OCI-LY1 (cell line): ENCODE results near the gene NALCN.

ENCODE experiments used
- H2AFZ ChIP-seq: fragments of 200-600 bp; sonication (generic), shearing (Covaris generic); 2 replicates; pipeline ENCODE4 v1.6.0; 2014; ENCODE audit warnings: antibody characterized with exemption, mild to moderate bottlenecking, low read length
- H3F3A ChIP-seq: fragments of 200-600 bp; sonication (generic), shearing (Covaris generic); 2 replicates; pipeline ENCODE4 v1.6.0; 2014; ENCODE audit warnings: mild to moderate bottlenecking, antibody characterized with exemption, low read length, moderate library complexity; ENCODE audit not compliant: insufficient read depth
- H3K27ac ChIP-seq: fragments of 200-600 bp; sonication (generic); 2 replicates; pipeline ENCODE4 v1.5.1; 2014; ENCODE audit warnings: low read length, mixed run types, mild to moderate bottlenecking, low read depth; ENCODE audit not compliant: poor library complexity, severe bottlenecking
- H3K27me3 ChIP-seq: fragments of 200-600 bp; sonication (generic); 2 replicates; pipeline ENCODE4 v1.6.0; 2014; ENCODE audit warnings: antibody characterized with exemption, mild to moderate bottlenecking, low read length, moderate library complexity; ENCODE audit not compliant: insufficient read depth
- H3K36me3 ChIP-seq: fragments of 200-600 bp; sonication (generic); 2 replicates; pipeline ENCODE4 v1.6.1; 2014; ENCODE audit warnings: mild to moderate bottlenecking, antibody characterized with exemption, low read length, moderate library complexity, mixed read lengths; ENCODE audit not compliant: insufficient read depth
- H3K4me1 ChIP-seq: fragments of 200-600 bp; sonication (generic); 2 replicates; pipeline ENCODE4 v1.5.1; 2014; ENCODE audit warnings: mild to moderate bottlenecking, low read length, moderate library complexity; ENCODE audit not compliant: insufficient read depth, severe bottlenecking
- H3K4me2 ChIP-seq: fragments of 200-600 bp; sonication (generic), shearing (Covaris generic); 2 replicates; pipeline ENCODE4 v1.6.1; 2014; ENCODE audit warnings: low read length
- H3K4me3 ChIP-seq: fragments of 200-600 bp; sonication (generic); 2 replicates; pipeline ENCODE4 v1.5.1; 2014; ENCODE audit warnings: low read length, low read depth, mild to moderate bottlenecking, mixed read lengths; ENCODE audit not compliant: poor library complexity, severe bottlenecking
- H3K79me2 ChIP-seq: fragments of 200-600 bp; shearing (Covaris generic); 2 replicates; pipeline ENCODE4 v1.6.1; 2016; ENCODE audit warnings: mixed run types, low read length, mixed read lengths; ENCODE audit not compliant: insufficient read depth
- H3K9ac ChIP-seq: fragments of 200-600 bp; sonication (generic), shearing (Covaris generic); 2 replicates; pipeline ENCODE4 v1.6.1; 2014; ENCODE audit warnings: mild to moderate bottlenecking, low read length, mixed read lengths
- H3K9me2 ChIP-seq: fragments of 200-600 bp; sonication (generic), shearing (Covaris generic); 2 replicates; pipeline ENCODE4 v1.6.1; 2014; ENCODE audit warnings: low read depth, mild to moderate bottlenecking, low read length, mixed read lengths
- H3K9me3 ChIP-seq: fragments of 200-600 bp; shearing (Covaris generic); 2 replicates; pipeline ENCODE4 v1.6.1; 2014; ENCODE audit warnings: low read length, mixed read lengths
- H4K20me1 ChIP-seq: fragments of 200-600 bp; sonication (generic), shearing (Covaris generic); 2 replicates; pipeline ENCODE4 v1.6.0; 2016; ENCODE audit warnings: mild to moderate bottlenecking, low read length; ENCODE audit not compliant: insufficient read depth
- CTCF ChIP-seq: fragments of 200-600 bp; sonication (generic), shearing (Covaris generic); IDR thresholded peaks from 2 replicates; pipeline ENCODE4 v1.5.1; 2017; ENCODE audit warnings: mild to moderate bottlenecking, antibody characterized with exemption, low read length, moderate library complexity, mixed read lengths
- EZH2 ChIP-seq: fragments of 200-600 bp; sonication (generic), shearing (Covaris generic); IDR thresholded peaks from 2 replicates; pipeline ENCODE4 v1.8.0; 2017; ENCODE audit warnings: borderline replicate concordance, mixed run types, mild to moderate bottlenecking, antibody characterized with exemption, low read length, moderate library complexity, mixed read lengths

The NALCN gene

DNA sequence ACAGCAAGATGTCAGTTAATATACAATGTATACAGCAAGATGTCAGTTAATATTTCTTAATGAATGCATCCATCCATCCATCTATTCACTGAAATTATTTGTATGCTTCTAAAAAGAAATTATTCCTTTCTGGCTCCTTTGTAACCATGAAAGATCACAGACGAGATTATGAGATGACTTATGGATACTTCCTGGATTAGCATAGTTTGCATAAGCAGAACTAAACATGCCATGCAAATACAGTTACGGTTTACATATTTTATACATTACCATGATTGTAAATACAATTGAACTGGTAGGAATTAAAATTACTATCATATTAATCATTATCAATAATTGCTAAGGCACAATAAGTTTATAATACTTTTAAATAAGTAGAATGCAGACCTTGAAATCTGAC is 32.7 kb downstream of the NALCN start:
- H4K20me1 ChIP-seq = no peaks in the 10 kb centered on the region
- H3K27ac ChIP-seq = no peak overlapping the region
- H3K79me2 ChIP-seq = no peaks in the 10 kb centered on the region
- H3K36me3 ChIP-seq = no peaks in the 10 kb centered on the region
- no peaks in the 10 kb centered on the region for H3K27me3 ChIP-seq
- no peak for TF ChIP-seq EZH2
- no peak for TF ChIP-seq CTCF
- no peak overlapping the region for H3K4me3 ChIP-seq
- H3F3A ChIP-seq = no peaks in the 10 kb centered on the region
- no peak overlapping the region for H2AFZ ChIP-seq
- H3K9ac ChIP-seq = no peak overlapping the region
- H3K9me3 ChIP-seq = no peaks in the 10 kb centered on the region
- H3K4me1 ChIP-seq = no peaks in the 10 kb centered on the region
- no peak overlapping the region for H3K4me2 ChIP-seq
- H3K9me2 ChIP-seq = no peaks in the 10 kb centered on the region

DNA sequence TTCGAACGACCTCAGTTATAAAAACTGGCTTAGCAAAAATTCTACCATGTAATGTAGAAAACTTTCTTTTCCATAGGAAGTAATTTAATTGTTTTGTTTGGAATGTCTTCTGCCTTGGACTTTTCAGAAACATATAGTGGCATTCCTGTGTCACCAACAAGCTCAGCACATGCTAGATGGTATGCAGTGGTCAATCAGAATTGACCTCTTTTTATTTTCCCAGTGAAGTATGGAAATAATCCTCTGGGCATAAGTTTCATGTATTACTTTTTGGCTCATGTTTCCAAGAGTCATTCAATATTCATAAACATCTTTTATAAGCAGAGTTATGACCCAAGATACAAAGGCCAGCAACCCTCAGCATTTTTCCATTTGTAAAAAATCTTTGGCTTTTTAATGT is 33.6 kb downstream of the NALCN start:
- Histone ChIP-seq H3K4me1 (no peaks in the 10 kb centered on the region), H3K4me2 (no peak overlapping the region), H3K9ac (no peak overlapping the region), H3K36me3 (no peaks in the 10 kb centered on the region), H3K4me3 (no peak overlapping the region), H3F3A (no peaks in the 10 kb centered on the region), H3K9me3 (no peaks in the 10 kb centered on the region), H3K9me2 (no peaks in the 10 kb centered on the region; the same call in 1 of the 2 replicates), H3K79me2 (no peaks in the 10 kb centered on the region), H4K20me1 (no peaks in the 10 kb centered on the region), H3K27me3 (no peaks in the 10 kb centered on the region), H3K27ac (no peak overlapping the region), H2AFZ (no peak overlapping the region)
- no peak for TF ChIP-seq EZH2
- TF ChIP-seq CTCF = no peak

DNA sequence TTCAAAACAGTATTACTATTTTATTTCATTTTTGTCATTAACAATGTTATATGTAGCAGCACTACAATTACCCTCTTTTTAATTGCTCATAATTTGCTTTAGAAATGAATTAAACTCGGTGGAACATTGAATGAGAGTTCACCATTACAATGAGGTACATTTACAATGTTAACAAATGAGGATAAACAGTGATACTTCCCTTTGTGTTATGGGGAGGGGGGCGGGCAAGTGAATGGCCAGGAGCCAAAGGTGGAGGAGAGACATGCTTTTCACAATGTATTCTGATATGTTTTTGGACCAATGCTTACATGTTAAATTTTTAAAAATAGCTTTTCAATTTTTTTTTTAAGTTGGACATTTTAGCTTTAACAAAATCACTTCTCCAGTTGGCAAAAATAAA is 34.2 kb downstream of the NALCN start:
- no peaks in the 10 kb centered on the region for H3K9me3 ChIP-seq
- no peak overlapping the region for H3K4me3 ChIP-seq
- no peak overlapping the region for H2AFZ ChIP-seq
- no peaks in the 10 kb centered on the region for H3K4me1 ChIP-seq
- H4K20me1 ChIP-seq = no peaks in the 10 kb centered on the region
- H3F3A ChIP-seq = no peaks in the 10 kb centered on the region
- H3K79me2 ChIP-seq = no peaks in the 10 kb centered on the region
- H3K4me2 ChIP-seq = no peak overlapping the region
- TF ChIP-seq CTCF = no peak
- TF ChIP-seq EZH2 = no peak
- H3K9me2 ChIP-seq = no peaks in the 10 kb centered on the region; the same call in 1 of the 2 replicates
- H3K9ac ChIP-seq = no peak overlapping the region
- H3K27ac ChIP-seq = no peak overlapping the region
- H3K36me3 ChIP-seq = no peaks in the 10 kb centered on the region
- H3K27me3 ChIP-seq = no peaks in the 10 kb centered on the region
